ENCODE data around the gene IGF2R.
"Not testable (repeated sequence)": the region's sequence is repeated elsewhere in the genome, so short reads cannot be mapped to it uniquely, and the experiment has no call there.

IGF2R gene

DNA sequence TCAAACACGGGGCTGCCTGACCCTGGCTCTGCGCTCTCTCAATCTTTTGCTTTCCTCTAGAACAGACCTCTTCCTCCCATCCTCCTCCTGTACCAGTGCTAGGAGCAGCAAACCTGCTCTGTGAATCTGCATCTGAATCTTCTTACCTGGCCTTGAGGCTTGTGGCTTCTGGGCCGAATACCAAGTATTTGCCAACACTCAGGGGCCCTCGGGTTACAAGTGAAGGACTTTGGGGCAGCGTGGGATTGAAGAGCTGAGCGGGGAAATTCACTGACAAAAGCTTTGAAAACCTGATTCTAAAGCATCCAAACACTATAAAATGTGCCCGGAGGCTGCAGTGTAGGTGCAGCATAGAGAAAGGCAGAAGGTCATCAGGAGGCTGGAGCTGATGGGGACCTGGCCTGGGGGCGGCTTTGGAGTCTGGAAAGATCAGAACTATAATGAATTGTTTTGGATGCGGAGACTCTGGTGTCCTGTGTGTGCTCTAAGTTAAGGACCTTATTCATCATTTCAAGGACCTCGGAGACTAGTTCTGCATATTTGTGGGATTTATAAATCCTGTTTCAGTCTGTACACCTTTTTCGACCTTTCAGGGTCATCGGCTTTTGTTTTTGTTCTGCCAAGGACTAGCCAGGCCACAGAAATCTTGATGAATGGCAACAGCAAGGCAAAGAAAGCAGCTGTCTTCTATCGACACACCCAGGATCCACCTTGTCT is 16.4 kb upstream of the IGF2R start:
- DNase-seq (ENCODE audit: low read depth) = no peak

DNA sequence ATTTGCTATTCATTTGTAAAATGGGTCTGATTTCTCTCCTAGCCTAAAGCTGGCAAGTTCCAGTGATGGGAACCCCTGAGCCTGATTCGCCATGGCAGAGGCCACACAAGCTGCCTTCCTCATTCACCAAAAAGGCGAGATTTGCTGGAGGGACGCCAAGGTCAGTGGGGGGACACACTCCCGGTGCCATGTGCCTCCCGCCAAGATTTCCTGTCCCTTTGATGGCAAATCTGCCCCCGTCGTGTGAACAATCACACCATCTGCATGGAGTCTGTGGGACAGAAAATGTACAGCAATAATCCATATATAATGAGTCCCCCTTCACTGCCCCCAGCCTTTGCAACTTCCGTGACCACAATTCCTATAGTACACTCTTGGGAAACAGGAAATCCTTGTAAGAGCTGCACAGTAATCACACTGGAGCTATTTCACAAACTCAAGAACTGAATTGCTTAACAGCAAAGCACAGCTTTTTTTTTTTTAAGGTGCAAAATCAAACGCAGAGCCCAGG is 15.7 kb upstream of the IGF2R start:
- no peak for DNase-seq (ENCODE audit: low read depth)

DNA sequence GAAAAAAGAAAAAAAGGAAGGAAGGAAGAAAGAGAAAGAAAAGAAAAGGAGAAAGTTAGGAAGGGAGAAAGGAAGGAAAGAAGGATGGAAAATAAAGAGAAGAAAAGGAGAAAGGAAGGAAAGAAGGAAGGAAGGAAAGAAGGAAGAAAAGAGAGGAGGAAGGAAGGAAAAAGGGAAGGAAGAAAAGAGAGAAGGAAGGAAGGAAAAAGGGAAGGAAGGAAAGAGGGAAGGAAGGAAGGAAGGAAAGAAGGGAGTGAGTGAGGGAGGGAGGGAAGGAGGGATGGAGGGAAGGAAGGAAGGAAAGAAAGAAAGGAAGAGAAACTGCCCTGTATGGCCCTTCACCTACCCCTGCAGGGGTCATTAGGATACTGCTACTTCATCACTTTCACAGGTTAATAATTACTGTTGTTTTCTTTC is 12.9 kb upstream of the IGF2R start:
- DNase-seq (ENCODE audit: low read depth) = no peak

DNA sequence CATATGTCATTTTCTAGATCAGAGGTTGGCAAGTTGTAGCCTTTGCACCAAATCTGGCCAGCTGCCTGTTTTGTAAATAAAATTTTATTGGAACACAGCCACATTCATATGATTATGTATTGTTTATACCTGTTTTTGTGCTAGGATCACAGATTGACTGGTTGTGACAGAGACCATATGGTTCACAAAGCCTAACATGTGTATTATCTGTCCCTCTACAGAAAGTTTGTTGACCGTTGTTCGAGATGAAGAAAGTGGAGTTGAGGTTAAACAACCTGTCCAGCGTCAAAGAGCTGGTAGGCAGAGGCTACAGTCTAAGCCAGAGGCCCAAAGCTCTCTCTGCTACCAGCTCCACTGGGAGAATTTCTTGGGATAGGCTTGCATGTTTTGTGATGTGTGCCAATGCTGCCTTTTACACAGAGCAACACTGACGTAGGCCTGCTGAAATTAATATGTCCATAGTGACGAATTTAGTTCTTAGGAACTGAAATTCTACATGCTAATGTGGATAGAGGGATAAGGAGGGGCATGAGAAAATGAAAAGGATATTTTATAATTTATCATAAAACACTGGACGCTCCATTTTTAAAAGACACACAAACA is 11.7 kb upstream of the IGF2R start:
- no peak for DNase-seq (ENCODE audit: low read depth)

DNA sequence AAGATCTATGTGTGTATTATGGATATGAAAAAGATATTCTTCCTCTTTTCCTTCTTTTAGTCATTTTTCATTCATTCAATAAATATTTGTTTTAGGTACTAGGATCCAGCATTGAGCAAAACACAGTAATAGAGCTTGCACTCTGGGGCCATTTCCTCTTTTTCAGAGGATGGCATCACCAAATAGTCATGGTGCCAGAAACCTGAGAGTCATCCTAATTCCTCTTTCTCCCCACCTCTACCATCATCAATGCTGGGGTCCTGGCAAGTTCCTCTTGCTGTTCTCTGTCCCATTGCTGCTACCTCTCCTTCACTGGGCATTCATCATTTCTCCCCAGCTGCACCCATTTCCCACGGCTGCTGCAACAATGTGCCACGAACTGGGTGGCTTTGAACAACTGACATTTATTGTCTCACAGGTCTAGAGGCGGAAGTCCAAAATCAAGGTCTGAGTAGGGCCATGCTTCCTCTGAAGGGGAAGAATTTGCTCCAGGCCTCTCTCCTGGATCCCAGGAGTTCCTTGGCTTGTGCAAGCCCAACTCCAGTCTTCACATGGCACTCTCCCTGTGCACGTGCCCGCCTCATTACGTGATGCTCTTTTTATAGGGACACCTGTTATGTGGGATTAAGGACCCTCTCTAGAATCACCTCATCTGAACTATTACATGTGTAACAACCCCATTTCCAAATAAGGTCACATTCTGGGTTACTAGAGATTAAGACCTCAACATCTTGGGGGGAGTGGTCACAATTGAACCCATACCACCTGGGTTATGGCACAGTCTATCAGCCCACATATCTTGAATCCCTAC is 9.5 kb upstream of the IGF2R start:
- no peak for DNase-seq (ENCODE audit: low read depth)

DNA sequence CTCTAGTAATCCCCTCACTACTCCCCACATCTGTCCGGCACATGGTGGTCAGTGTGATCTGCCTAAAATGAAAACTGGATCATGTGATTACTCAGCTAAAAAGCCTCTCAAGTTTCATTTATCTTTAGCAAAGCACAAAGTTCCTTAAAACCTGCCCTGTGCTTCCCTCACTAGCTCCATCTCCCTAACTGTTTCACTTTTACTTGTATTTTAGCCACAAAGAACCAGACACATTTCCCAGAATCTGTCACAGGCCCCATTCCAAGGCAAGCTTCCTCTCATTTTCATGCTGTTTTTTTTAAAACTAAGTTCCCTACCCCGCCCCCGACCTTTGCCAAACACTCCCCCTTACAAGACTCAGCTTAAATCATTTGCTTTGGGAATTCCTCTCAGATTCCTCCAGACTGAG is 8.9 kb upstream of the IGF2R start:
- DNase-seq (ENCODE audit: low read depth) = no peak

DNA sequence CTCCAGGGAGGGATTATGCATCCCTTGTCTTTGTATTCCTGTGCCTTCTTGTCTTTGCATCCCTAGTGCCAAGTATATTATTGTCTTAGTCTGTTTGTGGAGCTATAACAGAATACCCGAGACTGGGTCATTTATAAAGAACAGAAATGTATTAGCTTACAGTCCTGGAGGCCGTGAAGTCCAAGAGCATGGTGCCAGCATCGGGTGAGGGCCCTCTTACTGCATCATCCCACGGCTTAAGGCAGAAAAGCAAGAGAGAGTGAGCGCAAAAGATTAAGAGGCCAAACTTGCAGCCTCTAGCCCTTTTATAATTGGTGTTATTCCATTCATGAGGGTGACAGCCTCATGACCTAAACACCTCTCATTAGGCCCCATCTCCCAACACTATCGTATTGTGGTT is 8.4 kb upstream of the IGF2R start:
- no peak for DNase-seq (ENCODE audit: low read depth)

DNA sequence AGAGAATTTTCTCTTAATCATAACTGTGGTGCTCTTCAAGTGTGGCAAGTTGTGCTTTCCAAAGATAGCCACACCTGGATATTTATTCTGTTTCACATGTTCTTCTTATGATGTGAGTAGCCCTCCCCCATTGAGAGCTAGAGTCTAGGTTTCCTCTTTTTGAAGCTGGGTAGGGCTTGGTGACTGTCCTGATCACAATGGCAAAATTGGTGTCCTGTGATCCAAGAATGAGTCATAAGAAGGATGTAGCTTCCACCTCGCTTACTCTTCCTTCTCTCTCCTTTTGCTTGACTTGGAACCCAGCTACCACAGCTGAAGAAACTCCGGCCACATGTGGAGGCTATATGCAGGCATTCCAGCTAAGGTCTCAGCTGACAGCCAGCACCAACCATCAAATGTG is 7.4 kb upstream of the IGF2R start:
- DNase-seq (ENCODE audit: low read depth) = no peak

DNA sequence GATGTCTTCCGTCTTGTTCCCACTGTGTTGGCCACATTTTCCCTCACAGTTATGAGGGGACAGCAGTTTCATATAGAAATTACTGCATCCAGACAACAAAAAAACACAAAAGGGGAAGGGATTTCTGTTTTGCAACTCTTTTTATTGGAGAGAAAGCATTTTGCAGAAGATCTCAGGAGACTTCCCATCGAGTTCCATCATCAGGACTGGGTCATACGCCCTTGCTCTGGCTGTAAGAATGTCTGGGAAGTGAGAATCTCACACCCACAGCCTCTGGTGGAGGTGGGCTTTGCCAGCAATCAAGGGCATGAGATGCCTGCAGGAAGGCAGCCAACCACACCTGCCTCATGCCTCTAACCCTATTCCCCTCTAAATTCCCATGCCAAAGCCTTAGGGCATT is 5.8 kb upstream of the IGF2R start:
- DNase-seq (ENCODE audit: low read depth) = no peak

DNA sequence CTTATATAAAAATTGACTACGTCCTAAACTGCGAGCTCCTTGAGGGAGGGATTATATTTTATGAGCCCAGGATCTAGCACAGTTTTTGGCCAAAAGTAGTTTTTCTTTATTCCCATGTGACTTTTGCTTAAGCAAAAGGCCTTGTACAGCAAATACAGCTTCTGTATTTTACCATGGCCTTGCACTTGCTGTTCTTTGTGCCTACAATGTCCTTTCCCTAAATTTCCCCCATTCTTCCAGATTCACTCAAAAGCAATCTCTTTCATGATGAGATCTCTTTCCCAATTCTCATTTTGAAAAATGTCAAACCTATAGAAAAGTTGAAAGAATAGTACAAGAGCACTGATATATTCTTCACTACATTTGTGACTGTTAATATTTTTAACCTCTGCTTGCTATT is 4.8 kb upstream of the IGF2R start:
- no peak for DNase-seq (ENCODE audit: low read depth)

DNA sequence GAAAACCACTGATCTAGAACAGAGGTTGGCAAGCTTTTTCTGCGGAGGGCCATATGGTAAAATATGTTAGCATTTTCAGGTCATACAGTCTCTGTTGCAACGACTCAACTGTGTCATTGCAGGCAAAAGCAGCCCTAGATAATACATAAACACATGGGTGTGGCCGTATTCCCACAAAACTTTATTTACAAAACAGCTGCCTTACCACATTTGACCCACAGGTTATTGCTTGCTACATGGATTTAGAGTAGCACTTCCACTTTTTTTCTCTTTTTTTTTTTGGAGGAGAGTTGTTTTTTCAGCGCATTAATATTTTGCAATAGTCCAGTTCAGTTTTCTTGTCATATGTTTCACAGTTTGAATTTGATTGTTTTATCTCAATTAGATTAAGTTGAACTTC is 2.5 kb upstream of the IGF2R start:
- no peak for DNase-seq (ENCODE audit: low read depth)

DNA sequence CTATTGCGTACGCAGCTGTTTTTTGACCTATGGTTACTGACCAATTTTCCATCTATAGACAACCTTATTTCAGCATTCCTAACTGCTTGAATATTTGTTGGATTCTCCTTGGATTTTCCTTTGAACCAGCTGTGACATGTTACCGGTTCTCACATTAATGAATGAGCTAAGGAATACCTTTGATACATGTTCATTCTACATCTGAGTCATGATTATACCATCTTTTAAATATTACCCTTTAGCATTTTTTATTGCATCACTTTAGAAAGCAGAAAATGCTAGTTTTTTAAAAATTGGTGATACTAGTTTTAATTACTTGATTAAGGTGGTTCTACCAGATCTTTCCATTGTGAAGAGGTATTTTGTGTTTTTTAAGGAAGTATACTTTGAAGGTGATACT is 1.9 kb upstream of the IGF2R start:
- no peak for DNase-seq (ENCODE audit: low read depth)

DNA sequence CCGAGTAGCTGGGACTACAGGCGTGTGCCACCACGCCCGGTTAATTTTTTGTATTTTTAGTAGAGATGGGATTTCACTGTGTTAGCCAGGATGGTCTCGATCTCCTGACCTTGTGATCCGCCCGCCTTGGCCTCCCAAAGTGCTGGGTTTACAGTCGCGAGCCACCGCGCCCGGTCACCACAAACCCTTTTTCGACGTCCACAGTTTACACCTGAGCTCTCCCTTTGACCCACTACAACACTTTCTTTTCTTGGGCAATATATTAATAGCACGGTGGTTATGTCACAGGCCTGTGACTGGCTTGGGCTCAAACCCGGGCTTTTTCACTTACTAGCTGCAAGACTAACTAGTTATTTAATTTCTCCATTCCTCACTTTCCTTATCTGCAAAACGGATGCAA is 1.3 kb upstream of the IGF2R start:
- not testable (repeated sequence) for DNase-seq (ENCODE audit: low read depth)

DNA sequence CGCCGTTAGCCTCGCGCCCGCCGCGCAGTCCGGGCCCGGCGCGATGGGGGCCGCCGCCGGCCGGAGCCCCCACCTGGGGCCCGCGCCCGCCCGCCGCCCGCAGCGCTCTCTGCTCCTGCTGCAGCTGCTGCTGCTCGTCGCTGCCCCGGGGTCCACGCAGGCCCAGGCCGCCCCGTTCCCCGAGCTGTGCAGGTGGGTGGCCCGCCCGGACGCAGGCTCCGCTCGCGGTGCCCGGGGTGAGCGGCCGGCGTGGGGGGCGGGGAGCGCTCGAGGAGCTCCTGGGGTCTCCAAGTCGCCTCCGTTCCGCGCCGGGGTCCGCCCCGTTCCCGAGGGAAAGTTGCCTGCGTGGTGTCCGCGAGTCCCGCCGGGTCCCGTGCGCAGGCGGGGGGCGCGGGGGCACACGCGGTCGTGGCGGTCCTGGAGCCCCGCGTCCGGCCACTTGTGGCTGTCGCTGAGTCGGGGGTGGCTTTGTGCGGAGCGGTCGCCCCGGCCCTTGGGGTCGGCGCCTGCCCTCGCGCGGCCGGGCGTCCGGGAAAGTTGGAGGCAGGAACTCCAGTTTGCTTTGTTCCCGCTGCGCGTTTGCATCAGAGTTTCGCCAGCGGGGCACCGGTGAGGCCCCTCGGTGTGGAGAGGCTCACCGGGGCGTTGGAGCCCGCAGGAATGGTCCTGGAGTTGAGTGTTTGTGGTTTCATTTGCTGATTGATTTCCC is 476 bp downstream of the IGF2R start:
- no peak for DNase-seq (ENCODE audit: low read depth)

DNA sequence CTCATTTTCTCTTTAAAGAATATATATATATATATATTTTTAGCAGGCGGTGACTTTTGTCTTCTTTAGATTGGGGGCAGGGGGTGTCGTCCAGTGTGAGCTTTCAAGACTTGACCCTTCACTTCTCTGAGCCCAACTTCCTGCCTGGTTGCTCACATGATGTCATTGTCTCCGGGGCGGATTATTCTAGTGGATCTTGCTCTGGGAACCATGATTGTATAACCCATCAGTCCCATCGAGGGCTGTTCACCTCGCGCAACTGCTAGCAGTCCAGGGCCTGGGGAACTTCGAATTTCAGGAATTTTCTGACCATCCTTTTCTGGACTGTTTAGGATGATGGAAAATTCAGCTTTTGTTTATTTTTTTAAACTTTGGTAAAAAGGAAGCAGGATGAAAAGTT is 1.0 kb downstream of the IGF2R start:
- DNase-seq (ENCODE audit: low read depth) = no peak

DNA sequence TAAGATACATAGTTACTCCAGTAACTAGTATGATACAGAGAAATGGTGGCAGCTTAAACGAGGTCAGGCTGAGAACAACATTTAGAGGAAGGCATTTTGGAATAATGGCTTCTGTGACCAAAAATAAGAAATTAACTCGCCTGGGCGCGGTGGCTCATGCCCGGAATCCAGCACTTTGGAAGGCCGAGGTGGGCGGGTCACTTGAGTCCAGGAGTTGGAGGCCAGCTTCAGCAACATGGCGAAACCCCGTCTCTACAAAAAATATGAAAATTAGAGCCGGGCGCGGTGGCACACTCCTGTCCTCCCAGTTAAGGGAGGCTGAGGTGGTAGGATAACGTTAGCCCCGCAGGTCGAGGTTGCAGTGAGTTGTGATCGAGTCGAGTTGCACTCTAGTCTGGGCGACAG is 1.8 kb downstream of the IGF2R start:
- DNase-seq (ENCODE audit: low read depth) = no peak

DNA sequence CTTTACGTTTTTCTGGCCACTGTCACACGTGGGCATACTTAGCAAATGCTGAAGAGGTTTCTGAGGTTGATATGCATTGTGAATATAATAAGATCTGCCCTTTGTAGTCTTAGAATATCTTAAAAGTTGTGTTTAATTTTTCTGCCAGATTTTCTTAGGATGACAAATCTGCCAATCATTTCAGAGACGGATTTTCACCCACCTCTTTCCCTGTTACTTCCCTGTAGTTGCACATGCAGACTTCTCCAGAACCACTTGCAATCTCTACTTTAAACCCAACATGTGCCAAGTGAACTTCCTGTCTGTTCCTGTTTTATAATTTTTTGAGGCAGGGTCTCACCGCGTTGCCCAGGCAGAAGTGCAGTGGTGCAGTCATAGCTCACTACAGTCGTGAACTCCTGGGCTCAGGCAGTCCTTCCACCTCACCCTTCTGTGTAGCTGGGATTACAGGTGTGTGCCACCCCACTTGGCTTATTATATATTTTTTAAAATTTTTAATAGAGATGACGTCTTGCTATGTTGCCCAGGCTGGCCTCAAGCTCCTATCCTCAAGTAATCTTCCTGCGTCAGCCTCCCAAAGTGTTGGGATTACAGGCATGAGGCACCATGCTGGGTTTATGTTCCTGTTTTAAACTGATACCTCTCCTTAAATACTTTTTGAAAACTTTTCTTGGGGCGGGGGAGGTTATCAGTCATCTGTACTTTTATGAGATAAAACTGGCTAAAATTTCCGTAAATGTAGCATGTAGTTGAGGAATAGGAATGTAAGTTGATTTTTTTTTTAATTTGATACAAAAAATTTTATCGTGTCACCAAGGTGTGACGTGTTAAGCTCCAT is 2.7 kb downstream of the IGF2R start:
- no peak for DNase-seq (ENCODE audit: low read depth)

DNA sequence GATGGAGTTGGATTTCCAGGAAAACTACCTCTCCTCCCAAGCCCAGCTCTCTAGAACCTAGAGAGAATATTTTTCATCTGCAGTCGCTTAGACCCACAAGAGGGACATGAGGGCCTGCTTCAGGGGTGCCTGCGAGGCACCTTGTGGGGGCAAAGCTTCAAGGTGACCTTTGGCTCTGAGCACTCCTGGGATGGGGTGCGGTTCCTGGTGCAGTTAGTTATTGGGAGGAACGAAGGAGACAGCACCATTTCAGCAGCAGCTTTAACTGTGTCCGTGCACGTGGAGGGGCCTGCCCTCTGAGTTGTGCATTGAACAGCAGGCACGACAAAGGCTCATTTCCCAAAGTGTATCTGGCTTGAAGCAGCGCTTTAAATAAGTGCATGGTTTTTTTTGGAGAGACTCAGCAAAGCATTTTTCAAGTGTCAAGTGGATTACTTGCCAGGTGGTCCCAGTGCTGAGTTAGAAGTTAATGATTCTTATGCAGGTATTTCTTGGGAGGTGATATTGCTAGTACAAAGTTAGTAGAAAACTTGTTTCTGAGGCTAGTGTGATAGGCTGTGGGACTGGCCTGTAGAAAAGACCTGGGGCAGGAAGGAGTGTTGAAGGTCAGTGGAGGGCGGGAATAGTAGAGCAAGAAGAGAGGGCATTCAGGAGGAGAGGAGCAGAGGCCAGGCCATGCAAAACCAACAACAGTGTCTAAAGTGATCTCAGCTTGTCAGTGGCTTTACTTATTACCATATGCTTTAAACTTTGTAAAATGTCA is 3.8 kb downstream of the IGF2R start:
- no peak for DNase-seq (ENCODE audit: low read depth)

DNA sequence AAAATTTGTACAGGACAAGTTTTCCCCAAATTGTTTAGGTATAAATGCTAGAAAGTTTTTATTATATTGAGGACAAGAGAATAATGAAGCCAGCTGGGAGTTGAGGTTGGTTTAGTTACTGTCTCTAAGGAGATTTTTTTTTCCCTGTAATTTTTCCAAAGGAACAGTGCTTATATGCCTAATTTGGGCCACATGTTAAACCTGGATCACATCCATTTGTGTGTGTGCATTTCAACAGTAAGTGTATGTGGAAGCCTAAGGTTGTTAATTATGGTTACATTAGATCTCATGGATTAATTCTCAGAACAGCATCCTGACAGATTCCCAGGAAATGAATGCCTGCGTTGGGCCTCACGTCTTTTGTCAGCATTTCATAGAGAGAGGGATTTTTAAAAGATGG is 4.5 kb downstream of the IGF2R start:
- no peak for DNase-seq (ENCODE audit: low read depth)

DNA sequence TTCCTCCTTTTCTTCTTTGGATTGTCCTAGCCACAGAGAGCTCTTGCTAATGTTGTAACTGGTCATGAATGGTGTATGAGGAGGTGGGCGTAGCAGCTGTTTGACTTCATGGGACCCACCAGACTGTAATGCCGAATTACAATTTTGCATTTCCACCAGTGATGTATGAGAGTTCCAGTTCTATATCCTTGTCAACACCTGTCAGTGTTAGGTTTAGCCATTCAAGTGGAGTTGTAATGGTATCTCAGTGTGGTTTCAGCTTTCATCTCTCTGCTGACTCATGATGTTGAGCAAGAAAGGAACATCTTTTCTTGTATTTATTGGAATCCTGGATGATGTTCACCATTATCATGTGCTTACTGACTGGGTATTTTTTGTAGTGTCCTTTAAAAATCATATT is 5.1 kb downstream of the IGF2R start:
- no peak for DNase-seq (ENCODE audit: low read depth)

DNA sequence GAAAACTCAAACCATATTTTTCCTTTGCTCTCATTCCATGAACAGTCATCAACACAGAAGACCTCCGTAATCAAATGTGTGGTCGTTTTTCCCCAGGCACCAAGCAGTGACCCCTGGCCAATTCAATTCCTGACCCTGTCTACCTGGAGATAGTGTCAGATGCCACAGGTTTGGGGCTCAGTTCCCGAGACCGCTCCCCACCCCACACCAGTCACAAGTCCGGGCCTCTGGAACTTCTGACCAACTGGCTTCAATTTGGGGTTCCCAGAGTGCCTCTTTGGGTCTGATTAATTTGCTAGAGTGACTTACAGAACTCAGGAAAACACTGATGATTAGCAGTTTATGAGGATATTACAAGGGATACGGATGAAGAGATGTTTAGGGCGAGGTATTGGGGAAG is 6.0 kb downstream of the IGF2R start:
- DNase-seq (ENCODE audit: low read depth) = no peak

Data from stimulated activated CD8-positive, alpha-beta memory T cell treated with anti-CD3 and anti-CD28 coated beads, Interleukin-15, amount 100 ng/mL, for 24 hours (primary cell).